Cerebellar nuclear complex (tissue), 1 donor: ENCODE results near the gene RUFY3.
"Not testable (repeated sequence)": the region's sequence is repeated elsewhere in the genome, so short reads cannot be mapped to it uniquely, and the experiment has no call there.

Source experiments
- DNase-seq, 2 experiments: peaks; one replicate each; lab custom pipeline; 2025; lab: John Stamatoyannopoulos, UW

RUFY3 gene

DNA sequence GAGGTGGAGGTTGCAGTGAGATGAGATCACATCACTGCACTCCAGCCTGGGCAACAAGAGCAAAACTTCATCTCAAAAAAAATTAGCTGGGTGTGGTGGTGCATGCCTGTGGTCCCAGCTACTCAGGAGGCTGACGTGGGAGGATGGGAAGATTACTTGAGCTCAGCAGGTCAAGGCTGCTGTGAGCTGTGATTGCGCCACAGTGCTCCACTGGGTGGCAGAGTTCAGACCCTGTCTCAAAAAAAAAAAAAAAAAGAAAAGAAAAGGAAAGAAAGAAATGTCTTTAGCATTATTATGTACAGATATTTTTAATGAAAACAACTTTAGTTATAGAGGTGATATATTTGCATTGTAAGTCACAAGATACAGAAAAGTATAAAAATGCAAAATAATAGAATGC is 14.2 kb downstream of the RUFY3 start:
- not testable (repeated sequence) for DNase-seq

- DNase-seq = no peak
These were observed 15.2 kb downstream of the RUFY3 start for GRCh38 chr4:70737006-70737405.

DNA sequence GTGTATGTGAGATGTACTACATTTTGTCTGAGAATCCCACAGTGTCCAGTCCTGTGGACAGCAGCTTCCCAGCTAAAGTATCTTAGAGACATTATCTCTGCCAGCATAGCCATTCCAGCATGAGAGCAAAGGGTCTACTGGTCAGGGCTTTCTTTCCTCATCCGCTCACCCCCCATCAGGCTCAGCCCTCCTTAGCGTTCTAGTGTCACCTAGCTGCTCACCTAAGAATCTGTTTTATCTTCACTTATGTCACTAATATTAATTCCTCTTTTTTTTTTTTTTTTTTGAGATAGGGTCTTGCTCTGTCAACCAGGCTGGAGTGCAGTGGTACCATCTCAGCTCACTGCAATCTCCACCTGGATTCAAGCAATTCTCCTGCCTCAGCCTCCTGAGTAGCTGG is 15.6 kb downstream of the RUFY3 start:
- DNase-seq = no peak

DNA sequence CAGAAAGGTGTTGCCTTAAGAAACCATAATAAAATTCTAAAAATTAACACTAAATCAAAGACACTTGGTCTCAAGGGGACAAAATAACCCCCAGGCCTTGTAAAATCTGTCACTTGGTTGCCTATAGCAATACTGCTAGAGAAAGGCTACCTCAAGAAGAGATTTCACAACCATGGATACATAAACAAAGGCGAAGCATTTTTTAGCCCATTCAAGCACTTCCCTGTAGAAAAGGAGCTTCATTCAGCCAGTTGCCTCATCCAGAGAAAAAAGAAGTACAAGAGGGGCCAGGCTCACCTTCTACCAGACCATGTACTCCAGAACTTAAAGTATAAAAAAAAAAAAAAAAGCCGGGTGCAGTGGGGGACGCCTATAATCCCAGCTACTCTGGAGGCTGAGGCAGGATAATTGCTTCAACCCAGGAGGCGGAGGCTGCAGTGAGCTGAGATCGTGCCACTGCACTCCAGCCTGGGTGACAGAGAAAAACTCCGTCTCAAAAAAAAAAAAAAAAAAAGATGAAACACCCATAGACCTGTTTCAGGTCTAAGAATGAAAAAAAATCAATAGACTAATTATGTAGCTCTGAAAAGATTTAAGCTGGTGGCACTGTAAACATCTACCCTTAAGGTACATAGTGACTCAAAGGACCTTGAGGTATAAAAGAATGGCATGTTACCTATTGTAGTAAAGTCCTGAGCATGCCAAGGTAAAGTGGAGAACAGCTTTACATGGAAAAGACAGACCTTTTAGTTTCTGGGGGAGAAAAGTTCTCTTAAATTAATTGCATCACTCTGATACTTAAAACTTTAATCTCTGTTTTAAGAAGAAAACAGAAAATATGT is 18.0 kb downstream of the RUFY3 start:
- no peak for DNase-seq

DNA sequence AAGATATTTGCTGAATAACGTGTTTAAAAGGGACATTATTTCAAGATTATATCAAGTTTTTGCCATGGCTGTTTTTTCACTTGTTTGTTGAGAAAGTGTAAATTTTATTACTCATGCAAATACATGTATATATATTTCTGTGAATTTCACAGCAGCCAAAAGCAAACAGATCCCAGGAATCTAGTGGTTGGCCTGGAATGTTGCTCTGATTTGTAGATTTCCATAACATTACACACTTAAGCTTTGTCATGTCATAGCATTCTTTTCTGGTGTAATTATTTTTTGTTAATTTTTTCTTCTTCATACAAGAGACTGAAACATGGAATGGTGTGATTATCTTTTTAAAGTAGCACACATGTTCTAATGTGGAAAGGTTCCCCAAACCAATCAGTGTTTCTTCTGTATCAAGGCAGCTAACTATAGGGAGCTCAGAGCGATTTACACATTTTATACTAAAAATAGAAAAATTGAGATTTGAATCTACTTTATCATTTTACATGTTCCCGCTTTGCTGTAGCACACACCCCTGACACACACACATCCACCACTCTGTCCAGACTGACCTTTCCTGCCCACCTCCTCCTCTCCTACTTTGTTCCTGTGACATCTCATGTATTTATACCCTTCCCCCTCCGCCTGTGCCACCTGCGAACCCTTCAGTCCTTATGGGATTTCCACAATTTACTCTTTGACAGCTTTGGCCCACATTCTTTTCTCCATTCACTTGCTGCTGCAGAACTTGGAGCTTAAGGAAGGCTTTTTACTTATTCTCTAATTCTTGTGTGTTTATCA is 20.3 kb downstream of the RUFY3 start:
- no peak for DNase-seq

DNA sequence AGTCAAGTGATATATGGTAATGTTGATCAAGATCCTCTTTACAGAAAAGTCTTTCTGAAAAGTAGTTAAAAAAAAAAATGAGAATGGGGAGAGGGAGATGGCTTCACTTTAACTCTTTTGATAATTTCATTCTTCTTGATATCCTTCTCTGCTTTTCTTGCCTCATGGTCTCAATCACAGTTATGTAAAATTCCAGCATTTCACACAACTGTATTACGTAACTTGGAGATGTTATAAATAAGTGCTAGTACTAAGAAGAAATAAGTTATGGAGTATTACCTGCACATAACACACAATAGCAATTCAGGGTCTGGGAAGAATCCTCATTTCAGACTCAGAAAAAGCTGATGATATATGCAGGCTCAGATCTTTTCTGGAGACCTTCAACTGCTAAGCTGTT is 22.0 kb downstream of the RUFY3 start:
- DNase-seq = no peak

DNA sequence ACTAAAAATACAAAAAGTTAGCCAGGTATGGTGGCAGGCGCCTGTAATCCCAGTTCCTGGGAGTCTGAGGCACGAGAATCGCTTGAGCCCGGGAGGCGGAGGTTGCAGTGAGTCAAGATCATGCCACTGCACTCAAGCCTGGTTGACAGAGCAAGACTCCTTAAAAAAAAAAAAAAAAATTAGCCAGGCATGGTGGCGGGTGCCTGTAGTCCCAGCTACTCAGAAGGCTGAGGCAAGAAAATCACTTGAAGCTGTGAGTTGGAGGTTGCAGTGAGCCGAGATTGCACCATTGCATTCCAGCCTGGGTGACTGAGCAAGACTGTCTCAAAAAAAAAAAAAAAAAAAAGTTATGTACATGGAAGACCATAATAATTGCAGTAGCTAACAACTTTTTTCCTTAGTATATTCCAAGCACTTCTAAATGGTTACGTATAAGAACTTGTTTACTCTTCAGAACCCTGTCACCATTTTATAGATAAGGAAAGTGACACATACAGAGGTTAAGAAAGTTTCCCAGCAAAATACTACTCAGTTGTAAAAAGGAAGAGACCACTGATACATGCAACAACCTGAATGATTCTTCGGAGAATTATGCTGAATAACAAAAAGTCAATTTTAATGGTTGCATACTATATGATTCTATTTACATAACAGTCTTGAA is 24.5 kb downstream of the RUFY3 start:
- DNase-seq = no peak

DNA sequence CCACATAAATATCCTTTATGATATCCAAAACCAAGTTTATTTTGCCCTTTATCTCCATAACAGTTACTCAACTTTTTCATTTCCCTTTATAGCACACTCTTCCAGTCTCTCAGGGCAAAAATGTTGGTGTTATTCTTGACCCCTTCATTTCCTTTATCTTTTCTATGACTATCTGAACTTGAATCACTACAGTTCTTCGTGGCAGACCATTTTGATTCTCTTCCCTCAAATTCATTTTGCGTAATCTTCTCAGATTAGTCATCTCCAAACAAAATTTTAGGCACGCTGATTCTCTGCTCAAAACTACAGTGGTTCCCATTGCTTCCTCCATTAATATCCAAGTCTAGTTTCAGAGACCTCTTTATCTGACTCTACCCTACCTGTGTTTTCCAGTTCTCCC is 26.1 kb downstream of the RUFY3 start:
- no peak for DNase-seq

DNA sequence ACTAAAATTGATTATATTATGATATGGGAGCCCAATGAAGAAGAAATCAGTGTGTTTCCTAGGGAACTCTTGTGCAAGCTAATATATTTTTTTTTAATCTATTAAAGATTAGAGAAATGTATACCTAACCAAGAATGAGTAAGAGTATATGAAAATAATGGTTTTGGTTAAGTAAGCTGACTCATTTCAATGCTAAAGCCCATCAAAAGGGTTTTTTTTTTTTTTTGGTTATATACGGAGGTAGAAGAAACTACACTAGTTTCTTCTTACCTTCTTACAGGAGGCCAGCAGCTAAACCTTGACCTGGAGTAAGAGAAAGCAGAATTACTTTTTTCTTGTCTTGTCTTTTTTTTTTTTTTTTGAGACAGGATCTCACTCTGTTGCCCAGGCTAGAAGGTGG is 27.5 kb downstream of the RUFY3 start:
- DNase-seq = no peak

DNA sequence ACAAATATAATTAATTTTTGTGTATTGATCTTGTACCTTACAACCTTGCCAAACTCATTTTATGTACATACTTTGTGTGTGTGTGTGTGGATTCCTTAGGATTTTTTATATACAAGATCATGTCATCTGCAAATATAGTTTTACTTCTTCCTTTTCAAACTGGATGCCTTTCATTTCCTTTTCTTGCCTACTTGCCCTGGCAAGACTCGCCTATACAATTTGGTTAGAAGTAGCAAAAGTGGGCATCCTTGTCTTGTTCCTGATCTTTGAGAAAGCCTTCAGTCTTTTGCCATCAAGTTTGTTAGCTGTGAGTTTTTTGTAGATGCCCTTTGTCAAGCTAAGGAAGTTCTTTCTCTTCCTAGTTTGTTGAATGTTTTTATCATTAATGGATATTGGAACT is 30.5 kb downstream of the RUFY3 start:
- no peak for DNase-seq

GRCh38 chr4:70753630-70754029 is 31.9 kb downstream of the RUFY3 start:
- DNase-seq = no peak

- DNase-seq = no peak
These were observed 32.7 kb downstream of the RUFY3 start for GRCh38 chr4:70754470-70754869.

DNA sequence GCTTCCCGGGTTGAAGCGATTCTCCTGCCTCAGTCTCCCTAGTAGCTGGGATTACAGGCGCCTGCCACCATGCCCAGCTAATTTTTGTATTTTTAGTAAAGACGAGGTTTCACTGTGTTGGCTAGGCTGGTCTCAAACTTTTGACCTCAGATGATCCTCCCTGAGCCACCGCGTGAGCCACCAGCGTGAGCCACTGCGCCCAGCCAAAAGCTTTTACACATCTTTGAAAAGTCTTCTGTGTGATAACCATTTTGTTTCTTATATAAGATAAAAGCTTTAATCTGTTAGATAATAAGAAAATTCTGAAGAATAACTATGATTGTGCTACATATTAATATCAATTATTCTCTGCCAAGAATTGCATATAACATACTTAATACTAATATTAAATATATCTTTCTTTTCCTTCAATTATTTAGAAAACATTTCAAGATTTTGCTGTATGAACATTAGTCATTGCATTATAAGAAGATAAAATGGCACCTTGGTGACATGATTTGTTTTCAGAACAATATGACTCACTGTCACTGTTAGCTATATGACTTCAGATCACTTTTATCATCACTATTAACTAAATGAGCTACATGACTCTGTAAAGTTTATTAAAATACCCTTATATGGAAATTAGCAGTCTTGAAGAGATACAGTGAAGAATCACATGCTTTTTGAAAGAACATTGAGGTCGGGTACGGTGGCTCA is 33.4 kb downstream of the RUFY3 start:
- no peak for DNase-seq

DNA sequence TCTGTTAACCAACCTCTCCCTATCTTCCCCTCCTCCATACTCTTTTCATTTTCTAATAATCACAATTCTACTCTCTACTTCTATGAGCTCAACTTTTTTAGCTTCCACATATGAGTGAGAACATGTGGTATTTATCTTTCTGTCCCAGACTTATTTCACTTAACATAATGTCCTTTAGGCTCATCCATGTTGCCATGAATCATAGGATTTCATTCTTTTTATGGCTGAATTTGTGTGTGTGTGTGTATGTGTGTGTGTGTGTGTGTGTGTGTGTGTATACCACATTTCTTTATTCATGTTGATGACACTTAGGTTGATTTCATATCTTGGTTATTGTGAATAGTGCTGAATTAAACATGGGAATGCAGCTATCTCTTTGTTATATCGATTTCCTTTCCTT is 37.4 kb downstream of the RUFY3 start:
- no peak for DNase-seq

DNA sequence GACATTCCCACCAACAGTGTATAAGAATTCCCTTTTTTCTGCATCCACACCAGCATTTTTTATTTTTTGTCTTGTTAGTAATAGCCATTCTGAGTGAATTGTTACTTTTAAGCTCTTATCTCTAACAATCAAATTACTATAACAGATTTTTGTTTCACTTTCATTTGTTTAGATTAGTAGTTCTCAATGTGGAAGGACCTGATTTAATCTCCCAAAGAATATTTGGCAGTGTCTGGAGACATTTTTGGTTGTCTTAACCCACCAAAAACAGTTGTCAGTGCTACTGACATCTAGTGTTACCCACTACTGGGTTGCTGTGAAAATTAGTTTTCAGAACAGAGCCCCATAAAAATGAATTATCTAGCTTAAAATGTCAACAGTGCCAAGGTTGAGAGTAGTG is 37.9 kb downstream of the RUFY3 start:
- DNase-seq = no peak

DNA sequence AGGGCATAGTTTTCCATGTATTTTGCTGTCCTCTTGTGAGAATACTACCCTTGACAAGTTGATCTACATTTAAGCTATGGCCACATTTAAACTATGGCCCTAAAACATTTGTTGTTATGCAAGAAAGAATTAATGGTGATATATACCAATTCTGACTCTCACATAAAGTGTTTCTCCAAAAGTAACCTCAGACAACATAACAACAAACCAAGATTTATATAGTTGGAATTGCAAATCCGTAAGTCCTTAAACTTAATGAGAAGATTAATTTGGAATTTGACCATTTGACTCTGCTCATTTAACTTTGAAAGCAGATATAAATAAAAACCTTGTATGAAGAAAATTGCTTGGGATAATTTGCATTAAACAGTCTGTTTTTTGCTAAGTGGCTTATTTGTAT is 38.9 kb downstream of the RUFY3 start:
- no peak for DNase-seq

DNA sequence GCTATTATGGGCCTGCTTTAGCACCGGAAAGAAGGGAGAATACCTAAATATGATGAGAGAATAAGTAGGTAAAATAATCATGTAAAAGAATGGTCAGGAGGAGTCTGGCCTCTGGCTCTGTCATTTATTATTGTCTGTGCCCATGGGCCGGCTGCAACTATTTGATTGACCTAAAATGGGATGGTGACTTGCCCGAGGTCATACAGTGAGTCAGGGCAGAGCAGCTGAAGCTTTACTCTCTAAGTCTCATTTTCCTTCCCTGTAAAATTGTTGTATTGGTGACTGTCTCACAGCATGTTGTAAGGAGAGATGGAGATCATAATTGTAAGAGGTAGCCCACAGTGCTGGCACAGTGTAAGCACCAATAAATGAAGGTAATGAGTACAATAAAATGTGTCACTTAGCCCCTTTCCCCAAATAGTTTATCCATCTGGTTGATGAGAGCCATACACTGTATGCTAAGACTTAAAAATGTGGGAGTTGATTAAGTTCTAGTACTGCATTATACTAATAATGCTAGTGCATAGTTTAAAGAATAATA is 39.6 kb downstream of the RUFY3 start:
- DNase-seq = no peak

GRCh38 chr4:70765368-70765767 is 43.6 kb downstream of the RUFY3 start:
- DNase-seq = no peak

DNA sequence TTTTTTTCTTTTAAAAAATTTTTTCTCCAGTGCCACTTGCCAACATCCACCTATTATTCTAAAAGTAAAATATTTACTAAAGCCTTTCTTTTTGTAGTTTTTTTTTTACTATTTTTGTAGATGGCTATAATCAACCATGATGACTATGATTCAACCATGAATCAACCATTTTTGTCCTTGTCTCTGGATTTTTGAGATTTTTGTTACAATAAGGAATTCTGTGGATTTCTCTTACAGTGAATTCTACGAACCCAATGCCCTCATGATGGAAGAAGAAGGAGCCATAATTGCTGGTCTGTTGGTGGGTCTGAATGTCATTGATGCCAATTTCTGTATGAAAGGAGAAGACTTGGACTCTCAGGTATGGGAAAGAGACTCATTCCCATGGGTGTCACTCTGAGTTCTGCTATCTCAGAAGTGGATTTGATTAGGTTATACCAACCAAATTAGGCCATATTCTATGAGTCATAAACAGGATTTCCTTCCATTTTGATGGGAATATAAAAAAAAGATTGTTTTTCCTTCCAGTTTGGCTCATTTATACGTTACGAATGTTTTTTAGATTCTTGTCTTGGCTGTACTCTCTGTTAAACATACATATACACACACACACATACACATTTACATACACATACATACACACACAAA is 46.7 kb downstream of the RUFY3 start:
- no peak for DNase-seq

- not testable (repeated sequence) for DNase-seq
These were observed 47.6 kb downstream of the RUFY3 start for GRCh38 chr4:70769396-70769795.

- DNase-seq = no peak
These were observed 51.3 kb downstream of the RUFY3 start for GRCh38 chr4:70772929-70773555.
